ENCODE results near the gene SLC35C1.
"Not testable (repeated sequence)": the region's sequence is repeated elsewhere in the genome, so short reads cannot be mapped to it uniquely, and the experiment has no call there.

Gene SLC35C1

DNA sequence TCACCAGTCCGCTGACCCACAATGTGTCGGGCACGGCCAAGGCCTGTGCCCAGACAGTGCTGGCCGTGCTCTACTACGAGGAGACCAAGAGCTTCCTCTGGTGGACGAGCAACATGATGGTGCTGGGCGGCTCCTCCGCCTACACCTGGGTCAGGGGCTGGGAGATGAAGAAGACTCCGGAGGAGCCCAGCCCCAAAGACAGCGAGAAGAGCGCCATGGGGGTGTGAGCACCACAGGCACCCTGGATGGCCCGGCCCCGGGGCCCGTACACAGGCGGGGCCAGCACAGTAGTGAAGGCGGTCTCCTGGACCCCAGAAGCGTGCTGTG lies 6.1 kb downstream of the SLC35C1 start:
- DNase-seq (ENCODE audit: low read depth): no peak

DNA sequence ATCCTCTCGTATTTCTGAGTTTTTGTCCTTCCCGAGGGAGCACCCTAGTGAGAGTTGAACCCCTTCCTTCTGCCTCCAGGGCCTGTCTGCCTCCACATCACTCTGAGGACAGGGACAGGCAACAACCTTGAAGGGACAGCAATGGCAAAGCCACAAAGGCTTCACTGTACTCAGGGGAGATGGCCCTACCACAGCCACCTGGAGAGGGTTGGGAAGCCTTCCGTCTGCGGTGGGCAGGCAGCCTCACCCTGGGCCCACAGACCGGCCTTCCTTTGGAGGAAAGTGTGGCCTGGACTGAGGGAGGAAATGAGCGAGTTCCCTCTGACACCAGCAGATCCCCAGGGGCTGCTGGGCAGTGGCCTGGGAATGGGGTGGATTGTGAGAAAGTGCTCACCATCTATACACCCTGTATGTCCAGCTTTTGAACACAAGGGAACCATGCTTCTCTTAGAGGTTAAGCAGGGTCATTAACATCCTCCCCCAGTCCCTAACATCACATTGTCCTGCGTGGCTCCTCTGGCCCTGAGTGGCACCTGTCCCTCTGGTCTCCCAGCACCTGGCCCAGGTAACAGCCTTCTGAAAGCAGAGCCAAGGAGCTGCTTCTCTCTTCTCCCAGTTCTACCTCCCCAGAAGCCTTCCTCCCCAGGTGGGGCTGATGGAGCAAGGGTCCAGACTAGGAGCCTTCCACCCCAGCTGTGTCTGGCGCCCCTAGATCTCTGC lies 6.8 kb downstream of the SLC35C1 start:
- DNase-seq (ENCODE audit: low read depth): no peak

DNA sequence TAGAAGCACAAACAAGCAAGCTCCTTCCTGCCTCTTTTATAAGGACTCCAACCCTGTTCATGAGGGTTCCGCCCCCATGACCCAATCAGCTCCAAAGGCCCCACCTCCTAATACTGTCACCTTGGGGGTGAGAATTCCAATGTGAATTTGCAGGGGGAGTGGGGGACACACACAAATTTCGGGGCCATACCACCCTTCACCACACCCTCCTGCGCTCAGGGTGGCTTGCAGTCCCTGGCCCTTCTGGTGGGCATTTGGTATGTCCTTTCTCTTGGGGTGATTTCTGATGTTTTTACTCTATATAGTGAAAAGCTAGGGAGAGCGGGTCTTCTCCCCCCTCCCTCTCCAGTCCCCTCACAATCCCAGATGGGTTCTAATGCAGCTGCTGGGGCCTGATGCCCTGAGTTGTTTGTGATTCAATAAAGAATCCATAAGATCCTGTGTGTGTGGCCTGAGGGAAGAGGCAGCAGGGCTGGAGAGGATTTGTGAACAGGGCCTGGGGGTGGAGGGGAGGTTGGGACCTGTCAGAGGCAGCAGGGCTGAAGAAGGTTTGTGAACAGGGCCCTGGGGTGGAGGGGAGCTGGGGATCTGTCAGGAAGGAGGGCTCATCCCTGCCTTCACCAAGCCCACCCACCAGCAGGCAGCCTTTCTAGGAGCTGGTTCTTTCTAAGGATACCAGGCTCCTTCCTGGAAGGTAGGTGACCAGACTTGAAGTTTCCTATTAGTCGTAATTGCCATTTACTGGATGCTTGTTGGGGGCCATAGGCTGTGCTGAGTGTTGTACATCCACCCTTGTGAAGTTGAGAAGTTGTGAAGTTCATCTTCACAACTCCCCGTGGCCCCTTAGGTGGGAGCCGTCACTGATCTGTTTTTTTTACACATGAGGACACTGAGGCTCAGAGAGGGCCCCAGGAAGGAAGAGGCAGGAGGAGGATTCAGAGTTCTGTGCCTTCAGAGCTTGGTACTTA lies 7.9 kb downstream of the SLC35C1 start:
- DNase-seq (ENCODE audit: low read depth): no peak

DNA sequence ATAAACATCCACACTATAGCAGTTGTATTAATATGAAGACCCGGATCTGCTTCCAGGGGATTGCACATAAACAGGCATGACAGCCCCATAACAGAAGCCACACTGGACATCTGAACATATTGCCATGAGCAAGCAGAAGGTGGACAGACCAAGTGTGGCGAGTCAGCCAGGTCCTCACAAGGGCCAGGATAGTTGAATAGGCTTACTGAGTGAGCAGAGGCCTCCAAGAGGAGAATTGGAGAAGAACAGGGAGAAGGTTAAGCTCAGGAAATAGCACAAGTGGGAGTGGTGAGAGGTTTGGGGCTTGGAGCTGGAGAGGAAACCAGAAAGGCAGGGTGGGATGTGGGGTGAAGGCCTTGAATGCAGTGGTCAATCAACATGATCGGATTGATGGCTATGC lies 10.8 kb downstream of the SLC35C1 start:
- no peak for DNase-seq (ENCODE audit: low read depth)

DNA sequence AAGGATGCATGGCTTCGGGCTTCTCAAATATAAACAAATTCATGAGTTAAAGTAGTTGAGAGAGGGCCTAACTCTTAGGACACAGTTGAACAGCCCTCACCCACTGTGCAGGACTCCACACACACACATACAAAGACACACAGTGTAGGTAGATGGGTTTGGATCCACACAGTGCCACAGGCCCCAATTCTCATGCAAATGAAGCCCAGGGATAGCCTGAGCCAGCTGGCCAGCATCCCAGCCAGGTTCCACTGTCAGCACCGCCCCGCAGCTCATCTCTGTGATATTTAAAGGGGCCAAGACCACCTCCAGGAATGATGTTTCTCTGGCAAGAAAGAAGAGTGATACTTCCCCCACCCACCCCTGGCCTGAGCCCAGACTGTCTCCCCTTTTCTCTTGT lies 11.7 kb downstream of the SLC35C1 start:
- no peak for DNase-seq (ENCODE audit: low read depth)

DNA sequence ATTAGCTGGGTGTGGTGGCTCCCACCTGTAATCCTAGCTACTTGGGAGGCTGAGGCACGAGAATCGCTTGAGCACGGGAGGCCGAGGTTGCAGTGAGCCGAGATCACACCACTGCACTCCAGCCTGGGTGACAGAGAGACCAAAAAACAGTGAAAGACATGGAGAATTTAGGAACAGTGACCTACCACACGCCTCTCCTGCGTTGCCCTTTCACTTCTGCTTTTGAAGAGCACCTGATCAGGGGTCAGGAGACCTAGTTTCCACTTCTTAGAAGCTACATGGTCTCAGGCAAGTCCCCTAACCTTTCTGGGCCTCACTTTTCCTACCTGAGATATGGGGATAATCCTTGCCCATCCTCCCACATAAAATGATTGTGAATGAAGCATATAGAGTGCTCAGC lies 12.2 kb downstream of the SLC35C1 start:
- no peak for DNase-seq (ENCODE audit: low read depth)

DNA sequence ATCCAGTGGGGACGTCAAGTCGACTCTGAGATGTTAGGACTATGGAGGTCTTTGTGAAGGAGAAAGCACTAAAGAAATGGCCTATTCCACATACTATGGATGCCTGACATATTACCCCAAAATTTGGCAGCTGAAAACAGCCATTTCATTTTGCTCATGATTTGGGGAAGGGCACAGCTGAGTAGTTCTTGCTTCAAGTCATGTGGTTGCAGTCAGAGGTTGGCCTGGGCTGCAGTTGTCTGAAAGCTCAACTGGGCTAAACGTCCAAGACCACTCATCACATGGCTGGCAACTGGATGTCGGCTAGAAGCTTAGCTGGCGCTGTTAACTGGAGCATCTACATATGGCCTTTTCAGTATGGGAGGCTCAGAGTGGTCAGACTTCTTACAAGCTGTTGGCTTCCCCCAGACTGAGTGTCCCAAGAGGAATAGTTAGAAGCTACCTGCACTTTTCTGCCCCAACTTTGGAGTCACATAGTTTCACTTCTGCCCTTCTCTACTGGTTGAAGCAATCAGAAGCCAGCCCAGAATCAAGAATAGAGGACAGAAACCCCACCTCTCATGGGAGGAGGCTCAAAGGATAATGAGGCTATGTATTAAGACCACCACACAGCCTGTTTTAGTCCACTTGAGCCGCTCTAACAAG lies 14.1 kb downstream of the SLC35C1 start:
- no peak for DNase-seq (ENCODE audit: low read depth)

DNA sequence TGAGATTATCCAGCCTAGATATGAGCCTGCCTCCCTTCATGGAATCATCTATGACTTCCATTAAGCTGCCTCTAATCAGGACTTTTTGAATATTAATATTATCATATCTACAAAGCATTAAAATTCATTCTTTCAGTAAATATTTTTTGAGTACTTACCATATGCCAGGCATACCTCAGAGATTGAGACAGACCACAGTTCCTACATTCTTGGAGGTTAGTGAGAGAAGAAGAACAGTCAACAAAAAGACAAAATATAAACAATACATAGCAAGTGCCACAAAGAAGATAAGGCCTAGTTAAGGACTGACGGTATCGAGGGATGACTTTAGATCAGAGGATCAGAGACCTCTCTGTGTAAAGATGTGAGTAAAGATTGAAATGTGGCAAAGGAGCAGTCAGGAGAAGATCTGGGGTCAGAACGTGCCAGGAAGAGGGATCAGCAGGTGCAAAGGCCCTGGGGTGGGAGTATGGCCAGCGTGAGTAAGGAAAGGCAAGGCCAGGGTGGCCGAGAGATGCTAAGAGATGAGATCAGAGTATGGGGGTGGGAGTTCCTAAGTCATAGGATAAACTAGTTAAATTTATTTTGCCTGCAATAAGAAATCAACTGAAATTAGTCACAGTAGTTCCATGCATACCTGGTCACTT lies 15.4 kb downstream of the SLC35C1 start:
- no peak for DNase-seq (ENCODE audit: low read depth)

DNA sequence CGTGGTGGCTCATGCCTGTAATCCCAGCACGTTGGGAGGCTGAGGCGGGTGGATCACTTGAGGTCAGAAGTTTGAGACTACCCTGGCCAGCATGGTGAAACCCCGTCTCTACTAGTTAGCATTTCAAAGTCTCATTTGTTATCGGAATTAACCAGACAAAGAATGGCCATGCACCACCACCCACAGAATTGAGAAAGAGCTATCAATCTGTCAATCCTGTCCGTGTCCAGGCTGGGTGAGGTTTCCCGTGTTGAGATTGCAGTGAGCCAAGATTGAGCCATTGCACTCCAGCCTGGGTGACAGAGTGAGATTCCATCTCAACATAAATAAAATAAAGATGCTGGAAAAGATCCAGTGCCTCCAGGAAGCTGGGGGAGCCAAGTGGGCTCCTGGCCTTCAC lies 21.5 kb downstream of the SLC35C1 start:
- not testable (repeated sequence) for DNase-seq (ENCODE audit: low read depth)

DNA sequence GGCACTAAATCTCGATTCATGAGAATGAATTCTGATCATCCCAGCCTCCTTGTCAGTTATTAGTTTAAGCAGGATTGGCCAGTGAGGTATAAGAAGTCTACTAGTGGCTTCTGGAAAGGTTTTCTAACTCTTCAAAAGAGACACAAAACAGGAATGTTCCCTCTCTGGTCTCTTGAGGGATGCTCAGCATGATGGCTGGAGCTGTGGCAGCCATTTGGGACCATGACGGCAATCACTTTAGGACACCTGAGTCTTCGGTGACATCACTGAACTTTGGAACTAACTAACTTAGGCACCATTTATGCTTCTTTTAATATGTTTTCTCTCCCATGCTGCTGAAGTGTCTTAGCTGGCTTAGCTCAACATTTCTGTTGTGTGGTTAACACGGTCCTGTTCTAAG lies 22.2 kb downstream of the SLC35C1 start:
- DNase-seq (ENCODE audit: low read depth): no peak

DNA sequence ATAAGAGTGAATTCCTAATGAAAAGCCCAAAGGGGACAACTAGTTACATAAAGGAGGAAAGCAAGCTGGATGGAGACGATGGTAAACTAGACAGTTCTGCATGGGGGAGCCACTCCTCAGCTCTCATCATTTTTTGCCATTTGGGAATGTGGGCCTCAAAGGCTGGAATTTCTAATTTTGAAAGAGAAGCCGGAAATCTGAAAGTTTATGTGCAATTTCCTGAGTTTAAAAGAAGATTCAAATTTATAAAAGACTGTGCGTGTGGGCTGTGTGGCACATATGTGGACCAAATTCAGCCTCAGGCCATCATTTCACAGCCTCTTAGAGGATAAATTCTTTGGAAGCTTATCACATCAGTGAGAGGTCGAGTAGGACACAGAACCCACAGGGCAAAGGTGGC lies 24.0 kb downstream of the SLC35C1 start:
- no peak for DNase-seq (ENCODE audit: low read depth)

DNA sequence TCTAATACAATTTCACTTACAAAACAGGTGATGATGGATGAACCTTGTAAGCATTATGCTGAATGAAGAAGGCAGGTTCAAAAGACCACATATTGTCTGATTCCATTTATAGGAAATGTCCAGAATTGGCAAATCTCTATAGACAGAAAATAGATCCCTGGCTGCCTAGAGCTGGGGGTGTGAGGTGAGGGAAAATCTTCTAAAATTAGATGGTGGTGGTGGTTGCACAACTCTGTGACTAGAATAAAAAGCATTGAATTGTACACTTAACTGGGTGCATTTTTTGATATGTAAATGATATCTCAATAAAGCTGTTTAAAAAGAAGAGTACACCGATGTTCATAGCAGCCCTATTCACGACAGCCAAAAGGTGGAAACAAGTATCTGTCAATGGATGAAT lies 25.6 kb downstream of the SLC35C1 start:
- DNase-seq (ENCODE audit: low read depth): no peak

DNA sequence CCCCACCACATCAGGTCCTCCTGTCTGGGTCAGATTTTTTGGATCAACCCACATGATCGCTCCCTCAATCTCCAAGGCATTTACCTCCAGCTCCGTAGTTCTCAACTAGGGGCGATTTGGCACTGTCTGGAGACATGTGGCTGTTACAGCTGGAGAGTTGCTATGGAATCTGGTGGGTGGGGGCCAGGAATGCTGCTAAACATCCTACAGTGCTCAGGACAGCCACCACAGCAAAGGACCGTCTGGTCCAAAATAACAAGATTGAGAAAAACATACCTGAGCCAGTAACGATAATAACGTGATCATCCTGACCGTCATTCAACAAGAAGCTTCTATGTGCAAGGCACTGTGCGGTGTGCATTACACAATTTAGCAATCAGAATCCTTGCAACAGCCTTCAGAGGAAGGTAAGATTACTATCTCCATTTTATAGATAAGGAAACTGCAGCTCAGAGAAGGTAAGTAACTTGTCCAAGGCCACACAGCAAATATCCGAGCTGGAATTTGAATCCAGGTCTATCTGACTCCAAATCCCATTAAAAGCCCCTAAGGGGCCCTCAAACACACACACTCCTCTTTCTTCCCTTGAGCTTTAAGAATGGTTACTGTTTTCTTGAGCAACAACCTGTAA lies 28.0 kb downstream of the SLC35C1 start:
- no peak for DNase-seq (ENCODE audit: low read depth)

DNA sequence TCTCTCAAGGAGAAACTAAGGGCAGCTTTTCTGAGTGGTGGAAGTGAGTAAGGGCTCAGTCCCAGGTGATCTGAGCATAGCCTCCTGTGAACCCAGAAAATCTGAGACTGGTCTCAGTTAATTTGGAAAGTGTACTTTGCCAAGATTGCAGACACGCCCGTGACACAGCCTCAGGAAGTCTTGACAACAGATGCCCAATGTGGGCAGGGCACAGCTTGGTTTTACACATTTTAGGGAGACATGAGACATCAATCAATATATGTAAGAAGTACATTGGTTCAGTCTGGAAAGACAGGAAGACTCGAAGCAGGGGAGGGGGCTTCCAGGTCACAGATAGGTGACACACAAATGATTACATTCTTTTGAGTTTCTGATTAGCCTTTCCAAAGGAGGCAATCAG lies 28.8 kb downstream of the SLC35C1 start:
- DNase-seq (ENCODE audit: low read depth): no peak

DNA sequence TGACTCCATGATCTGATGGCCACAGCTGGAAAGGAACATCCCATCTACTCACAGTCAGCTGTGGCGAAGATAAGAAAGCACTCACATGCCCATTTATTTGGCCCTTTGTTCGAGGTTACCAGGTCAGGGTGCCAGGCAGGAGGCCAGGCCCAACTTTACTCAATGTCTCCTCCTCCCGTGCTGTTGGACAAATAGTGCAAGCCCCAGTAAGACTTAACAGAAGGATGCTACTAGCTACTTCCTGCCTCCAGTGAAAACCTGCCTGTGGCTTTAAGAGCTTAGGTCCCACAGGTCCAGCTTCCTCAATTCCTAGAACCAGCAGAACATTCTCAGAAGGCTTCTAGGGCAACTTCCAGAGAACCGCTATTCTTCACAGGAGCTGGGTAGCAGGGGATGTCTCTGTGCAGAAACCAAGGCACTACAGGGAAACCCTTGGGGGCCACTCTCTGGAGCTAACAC lies 29.4 kb downstream of the SLC35C1 start:
- no peak for DNase-seq (ENCODE audit: low read depth)

DNA sequence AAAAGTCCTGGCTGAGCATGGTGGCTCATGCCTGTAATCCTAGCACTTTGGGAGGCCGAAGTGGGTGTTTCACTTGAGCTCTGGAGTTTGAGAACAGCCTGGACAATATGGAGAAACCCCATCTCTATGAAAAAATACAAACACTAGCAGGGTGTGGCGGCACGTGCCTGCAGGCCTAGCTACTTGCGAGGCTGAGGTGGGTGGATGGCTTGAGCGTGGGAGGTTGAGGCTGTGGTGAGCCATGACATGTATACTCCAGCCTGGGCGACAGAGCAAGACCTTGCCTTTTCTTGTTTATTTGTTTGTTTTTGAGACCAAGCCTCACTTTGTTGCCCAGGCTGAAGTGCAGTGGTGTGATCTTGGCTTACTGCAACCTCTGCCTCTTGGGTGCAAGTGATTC lies 34.3 kb downstream of the SLC35C1 start:
- DNase-seq (ENCODE audit: low read depth): no peak

DNA sequence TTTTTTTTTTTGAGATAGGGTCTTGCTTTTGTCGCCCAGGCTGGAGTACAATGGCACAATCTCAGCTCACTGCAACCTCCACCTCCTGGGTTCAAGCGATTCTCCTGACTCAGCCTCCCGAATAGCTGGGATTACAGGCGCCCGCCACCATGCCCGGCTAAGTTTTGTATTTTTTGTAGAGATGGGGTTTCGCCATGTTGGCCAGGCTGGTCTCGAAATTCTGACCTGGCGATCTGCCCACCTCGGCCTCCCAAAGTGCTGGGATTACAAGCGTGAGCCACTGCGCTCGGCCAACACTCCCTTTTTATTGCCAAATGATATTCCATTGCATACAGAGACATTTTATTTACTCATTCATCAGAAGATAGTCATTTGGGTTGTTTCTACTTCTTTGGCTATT lies 35.3 kb downstream of the SLC35C1 start:
- not testable (repeated sequence) for DNase-seq (ENCODE audit: low read depth)

DNA sequence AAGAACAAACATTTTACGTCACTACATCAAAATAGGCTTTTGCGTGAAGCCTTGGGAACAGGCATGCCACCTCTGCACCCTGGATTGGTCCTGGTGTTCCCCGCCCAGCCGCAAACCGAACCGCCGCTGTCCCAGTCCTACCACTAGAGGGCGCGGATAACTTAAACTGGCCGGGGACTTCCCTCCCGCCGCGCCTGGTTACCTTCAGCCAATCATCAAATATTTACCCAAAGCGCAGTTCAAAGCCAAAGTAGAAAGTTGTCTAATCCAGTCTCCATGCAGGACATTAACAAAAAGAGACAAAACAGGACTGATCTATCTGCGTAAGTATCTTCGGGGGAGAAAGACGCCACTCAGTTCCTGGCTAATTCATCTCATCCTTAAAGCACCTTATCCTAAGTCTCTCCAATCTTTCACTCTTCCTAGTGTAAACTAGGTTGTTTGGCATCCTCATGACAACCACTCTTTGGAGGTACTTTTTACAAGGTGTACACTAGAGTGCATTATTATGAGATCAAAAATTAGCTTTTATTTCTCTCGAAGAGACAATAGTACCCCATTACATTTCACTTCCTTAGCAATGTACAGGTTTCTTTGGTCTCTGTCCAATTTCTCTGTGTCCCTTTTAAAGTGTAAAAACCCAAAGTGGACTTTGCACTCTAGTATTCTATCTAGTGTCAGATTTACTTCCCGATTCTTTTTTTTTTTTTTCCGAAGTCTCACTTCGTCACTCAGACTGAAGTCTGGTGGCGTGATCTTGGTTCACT lies 38.4 kb downstream of the SLC35C1 start:
- DNase-seq (ENCODE audit: low read depth): peak; percentile 78

DNA sequence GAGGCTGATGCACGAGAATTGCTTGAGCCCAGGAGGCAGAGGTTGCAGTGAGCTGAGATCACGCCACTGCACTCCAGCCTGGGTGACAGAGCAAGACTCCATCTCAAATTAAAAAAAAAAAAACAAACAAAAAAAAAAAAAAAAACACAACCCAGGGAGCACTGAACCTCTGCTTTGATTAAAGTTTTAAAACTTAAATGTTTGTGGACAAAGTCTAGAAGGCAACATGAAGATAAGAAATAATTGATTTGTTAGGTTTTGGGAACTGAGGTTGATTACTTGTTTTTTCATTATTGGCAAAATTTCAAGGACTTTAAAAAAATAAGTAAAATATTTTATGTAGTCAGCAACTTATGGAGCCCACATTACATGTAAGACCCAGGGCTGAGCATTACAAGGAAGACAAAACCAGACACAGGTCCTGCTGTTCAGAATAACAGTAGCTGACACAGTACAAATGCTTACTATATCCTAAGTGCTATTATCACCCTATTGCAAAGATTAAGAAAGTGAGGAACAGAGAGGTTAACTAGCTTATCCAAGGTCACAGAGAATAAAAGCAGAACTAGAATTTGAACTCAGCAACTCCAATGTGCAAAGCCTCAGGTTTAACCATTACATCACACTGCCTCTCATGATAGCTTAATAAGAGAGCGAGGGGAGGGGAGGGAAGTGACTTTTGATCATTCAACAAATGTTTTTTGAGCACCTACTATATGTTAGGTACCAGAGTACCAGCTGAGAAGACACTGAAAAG lies 40.1 kb downstream of the SLC35C1 start:
- no peak for DNase-seq (ENCODE audit: low read depth)

DNA sequence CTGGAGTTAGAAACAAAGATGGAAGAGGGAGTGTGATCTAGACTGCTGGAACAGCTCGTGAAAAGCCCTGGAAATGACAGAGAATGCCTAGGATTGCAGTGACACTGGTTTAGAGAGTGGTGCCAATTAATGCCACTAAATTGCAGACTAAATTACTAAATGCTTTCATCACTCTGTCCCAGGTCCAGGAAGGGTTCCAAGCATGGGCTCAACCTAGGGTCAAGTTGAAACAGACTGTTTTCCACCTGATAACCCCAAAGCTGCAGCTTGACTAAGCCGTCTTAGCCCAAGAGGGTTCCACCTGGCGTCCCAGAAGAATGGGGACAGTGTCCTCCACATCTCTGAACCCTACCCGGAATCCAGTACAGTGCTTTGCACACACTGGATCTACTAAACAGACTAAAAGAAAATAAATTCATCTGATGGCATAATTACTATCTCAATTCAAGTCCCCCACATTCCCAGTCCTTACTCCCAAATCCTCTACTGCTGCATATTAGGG lies 41.3 kb downstream of the SLC35C1 start:
- no peak for DNase-seq (ENCODE audit: low read depth)
